ENCODE results near the gene NRAP.

Gene NRAP

DNA sequence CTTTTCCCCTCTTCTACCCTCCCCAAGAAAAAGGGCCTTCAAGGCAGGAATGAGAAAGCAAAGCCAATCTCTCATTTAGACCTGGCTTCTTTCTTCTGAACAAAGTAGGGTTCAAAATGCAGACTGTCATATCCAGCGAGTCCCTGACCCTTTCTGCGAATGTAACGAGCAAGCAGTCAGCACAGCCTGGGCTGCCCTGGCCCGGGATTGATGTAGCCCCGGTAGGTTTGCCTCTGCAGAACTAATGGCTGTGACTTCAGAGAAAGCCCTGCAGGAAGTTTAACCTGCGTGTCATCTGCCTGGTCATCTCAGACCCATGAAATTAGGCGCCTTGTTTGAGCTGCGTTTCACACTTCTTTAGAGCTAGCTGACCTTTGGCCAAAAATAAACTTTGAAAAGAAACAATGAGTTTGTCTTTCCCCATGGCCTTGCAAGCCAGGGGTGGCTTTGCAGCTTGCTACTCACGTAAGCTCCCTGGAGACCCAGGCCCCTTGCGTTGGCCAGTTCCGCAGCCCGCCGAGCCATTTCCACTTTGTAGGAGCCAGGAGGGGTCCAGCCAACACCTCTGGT is 74.6 kb downstream of the NRAP start:
- Histone ChIP-seq H3K27ac (ENCODE audit: low read depth, low read length) (no peak overlapping the region), H3K36me3 (ENCODE audit: control insufficient read depth in 1 of 2, insufficient read depth in 2 of 2, low read length in 2 of 2) (no peaks in the 10 kb centered on the region)

DNA sequence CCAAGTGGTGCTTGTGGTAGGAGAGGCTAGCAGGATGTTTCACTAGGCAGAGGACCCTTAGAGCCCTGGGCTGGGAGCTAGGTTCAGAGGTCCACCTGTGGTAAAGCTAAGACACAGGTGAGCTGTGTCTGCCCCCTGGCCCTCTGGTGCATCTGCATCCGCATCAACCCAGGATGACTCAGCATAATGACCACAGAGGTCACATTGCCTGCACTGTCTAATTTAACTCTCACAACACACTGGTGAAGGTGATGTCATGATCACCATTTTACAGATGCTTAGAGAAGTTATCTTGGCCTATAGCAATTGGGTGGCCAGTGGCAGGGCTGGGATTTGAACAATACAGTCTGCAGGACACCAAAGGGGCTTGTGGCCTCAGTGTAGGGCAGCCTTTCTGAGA is 77.9 kb downstream of the NRAP start:
- Histone ChIP-seq H3K4me1 (ENCODE audit: control insufficient read depth in 1 of 2, insufficient read depth in 2 of 2, low read length in 2 of 2) (no peaks in the 10 kb centered on the region), H3K4me3 (ENCODE audit: low read depth in 1 of 2, low read length in 2 of 2) (no peak overlapping the region), H3K36me3 (ENCODE audit: control insufficient read depth in 1 of 2, insufficient read depth in 2 of 2, low read length in 2 of 2) (no peaks in the 10 kb centered on the region), H3K9me3 (ENCODE audit: control insufficient read depth in 1 of 2, low read length in 2 of 2) (no peaks in the 10 kb centered on the region), H3K27ac (ENCODE audit: low read depth, low read length) (no peak overlapping the region), H3K9ac (ENCODE audit: low read depth in 1 of 2, low read length in 2 of 2) (no peak overlapping the region), H3K27me3 (ENCODE audit: control insufficient read depth in 1 of 2, insufficient read depth in 2 of 2, low read length in 2 of 2) (no peaks in the 10 kb centered on the region)

More for the DNA sequence above, 74.6 kb downstream of the NRAP start:
- no peak overlapping the region for H3K9ac ChIP-seq (ENCODE audit: low read depth in 1 of 2, low read length in 2 of 2)
- H3K9me3 ChIP-seq (ENCODE audit: control insufficient read depth in 1 of 2, low read length in 2 of 2), result no peaks in the 10 kb centered on the region
- H3K4me1 ChIP-seq (ENCODE audit: control insufficient read depth in 1 of 2, insufficient read depth in 2 of 2, low read length in 2 of 2), result no peaks in the 10 kb centered on the region
- no peaks in the 10 kb centered on the region for H3K27me3 ChIP-seq (ENCODE audit: control insufficient read depth in 1 of 2, insufficient read depth in 2 of 2, low read length in 2 of 2)
- no peak overlapping the region for H3K4me3 ChIP-seq (ENCODE audit: low read depth in 1 of 2, low read length in 2 of 2)

DNA sequence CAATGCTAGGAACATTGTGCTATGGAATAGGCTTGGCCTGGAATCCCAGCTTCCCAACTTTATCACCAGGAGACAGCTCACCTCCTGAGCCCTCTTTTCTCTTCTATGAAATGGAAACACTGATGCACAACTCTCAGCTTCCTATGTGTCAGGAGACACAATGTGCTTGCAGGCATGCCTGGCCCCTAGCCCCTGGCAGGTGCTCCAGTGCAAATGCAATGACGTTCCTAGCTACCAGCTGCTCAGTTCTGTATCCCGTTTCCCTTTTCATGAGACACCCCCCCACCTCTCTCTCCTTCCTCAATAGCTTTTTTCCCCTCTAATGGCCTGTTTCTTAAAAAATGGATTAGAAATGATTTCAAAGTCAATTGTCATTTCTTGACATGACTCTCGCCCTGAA is 80.3 kb downstream of the NRAP start:
- H3K4me1 ChIP-seq (ENCODE audit: control insufficient read depth in 1 of 2, insufficient read depth in 2 of 2, low read length in 2 of 2), result no peaks in the 10 kb centered on the region
- no peaks in the 10 kb centered on the region for H3K9me3 ChIP-seq (ENCODE audit: control insufficient read depth in 1 of 2, low read length in 2 of 2)
- no peaks in the 10 kb centered on the region for H3K27me3 ChIP-seq (ENCODE audit: control insufficient read depth in 1 of 2, insufficient read depth in 2 of 2, low read length in 2 of 2)
- H3K27ac ChIP-seq (ENCODE audit: low read depth, low read length), result no peak overlapping the region
- no peak overlapping the region for H3K4me3 ChIP-seq (ENCODE audit: low read depth in 1 of 2, low read length in 2 of 2)
- no peak overlapping the region for H3K9ac ChIP-seq (ENCODE audit: low read depth in 1 of 2, low read length in 2 of 2)
- H3K36me3 ChIP-seq (ENCODE audit: control insufficient read depth in 1 of 2, insufficient read depth in 2 of 2, low read length in 2 of 2), result no peaks in the 10 kb centered on the region

DNA sequence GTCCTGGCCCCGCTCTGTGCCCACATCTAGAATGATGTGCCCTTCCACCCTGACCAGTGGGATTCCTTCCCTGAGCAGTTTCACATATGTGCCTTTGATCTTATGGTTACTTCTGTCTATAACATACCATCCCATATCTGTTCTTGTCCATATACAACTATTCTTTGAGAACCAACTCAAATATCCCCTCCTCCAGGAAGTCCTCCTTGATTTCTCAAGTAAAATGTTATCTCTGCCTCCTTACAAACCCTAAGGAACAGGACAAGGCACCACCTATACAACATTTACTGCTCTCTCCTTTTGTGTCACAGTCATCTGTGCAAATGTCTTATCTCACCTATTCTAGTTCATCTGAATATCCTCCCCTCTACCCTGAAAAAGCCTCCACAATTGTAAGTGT is 82.7 kb downstream of the NRAP start:
- Histone ChIP-seq H3K9ac (ENCODE audit: low read depth in 1 of 2, low read length in 2 of 2) (no peak overlapping the region), H3K4me3 (ENCODE audit: low read depth in 1 of 2, low read length in 2 of 2) (no peak overlapping the region), H3K27ac (ENCODE audit: low read depth, low read length) (no peak overlapping the region), H3K36me3 (ENCODE audit: control insufficient read depth in 1 of 2, insufficient read depth in 2 of 2, low read length in 2 of 2) (no peaks in the 10 kb centered on the region), H3K9me3 (ENCODE audit: control insufficient read depth in 1 of 2, low read length in 2 of 2) (no peaks in the 10 kb centered on the region), H3K4me1 (ENCODE audit: control insufficient read depth in 1 of 2, insufficient read depth in 2 of 2, low read length in 2 of 2) (no peaks in the 10 kb centered on the region), H3K27me3 (ENCODE audit: control insufficient read depth in 1 of 2, insufficient read depth in 2 of 2, low read length in 2 of 2) (no peaks in the 10 kb centered on the region)

DNA sequence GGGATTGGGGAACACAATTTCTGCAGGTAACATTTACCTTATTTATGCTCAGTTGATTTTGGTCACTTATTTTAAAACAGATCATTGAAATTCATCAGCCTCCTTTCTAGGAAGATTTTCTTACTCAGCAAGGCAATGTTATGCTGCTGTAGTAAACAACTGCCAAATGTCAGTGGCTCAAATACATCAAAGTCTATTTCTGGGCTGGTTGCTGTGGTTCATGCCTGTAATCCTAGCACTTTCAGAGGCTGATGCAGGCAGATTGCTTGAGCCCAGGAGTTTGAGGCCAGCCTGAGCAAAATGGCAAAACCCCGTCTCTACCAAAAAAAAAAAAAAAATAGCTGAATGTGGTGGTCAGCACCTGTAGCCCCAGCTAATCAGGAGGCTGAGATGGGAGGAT is 85.1 kb downstream of the NRAP start:
- no peaks in the 10 kb centered on the region for H3K27me3 ChIP-seq (ENCODE audit: control insufficient read depth in 1 of 2, insufficient read depth in 2 of 2, low read length in 2 of 2)
- no peaks in the 10 kb centered on the region for H3K9me3 ChIP-seq (ENCODE audit: control insufficient read depth in 1 of 2, low read length in 2 of 2)
- no peaks in the 10 kb centered on the region for H3K4me1 ChIP-seq (ENCODE audit: control insufficient read depth in 1 of 2, insufficient read depth in 2 of 2, low read length in 2 of 2)
- no peak overlapping the region for H3K4me3 ChIP-seq (ENCODE audit: low read depth in 1 of 2, low read length in 2 of 2)
- no peak overlapping the region for H3K27ac ChIP-seq (ENCODE audit: low read depth, low read length)
- no peaks in the 10 kb centered on the region for H3K36me3 ChIP-seq (ENCODE audit: control insufficient read depth in 1 of 2, insufficient read depth in 2 of 2, low read length in 2 of 2)
- H3K9ac ChIP-seq (ENCODE audit: low read depth in 1 of 2, low read length in 2 of 2), result no peak overlapping the region

DNA sequence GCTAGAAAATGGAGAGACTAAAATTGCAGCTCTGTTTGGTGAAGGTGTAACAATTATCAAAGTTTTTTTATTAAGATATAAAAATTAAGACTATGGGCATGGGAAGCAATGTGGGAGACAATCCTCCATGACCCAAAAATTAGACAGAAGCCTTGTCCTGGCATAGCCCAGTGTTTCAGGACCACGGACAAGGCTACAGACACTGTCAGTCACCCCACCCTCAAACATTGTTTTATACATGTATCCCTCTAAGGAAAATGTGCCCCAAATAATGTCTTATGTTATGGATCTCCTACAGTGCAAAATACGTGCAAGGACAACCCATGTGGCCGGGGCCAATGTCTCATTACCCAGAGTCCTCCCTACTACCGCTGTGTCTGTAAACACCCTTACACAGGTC is 87.0 kb downstream of the NRAP start:
- Histone ChIP-seq H3K9ac (ENCODE audit: low read depth in 1 of 2, low read length in 2 of 2) (no peak overlapping the region), H3K4me3 (ENCODE audit: low read depth in 1 of 2, low read length in 2 of 2) (no peak overlapping the region), H3K4me1 (ENCODE audit: control insufficient read depth in 1 of 2, insufficient read depth in 2 of 2, low read length in 2 of 2) (no peaks in the 10 kb centered on the region), H3K27ac (ENCODE audit: low read depth, low read length) (no peak overlapping the region), H3K27me3 (ENCODE audit: control insufficient read depth in 1 of 2, insufficient read depth in 2 of 2, low read length in 2 of 2) (no peaks in the 10 kb centered on the region), H3K36me3 (ENCODE audit: control insufficient read depth in 1 of 2, insufficient read depth in 2 of 2, low read length in 2 of 2) (no peaks in the 10 kb centered on the region), H3K9me3 (ENCODE audit: control insufficient read depth in 1 of 2, low read length in 2 of 2) (no peaks in the 10 kb centered on the region)

DNA sequence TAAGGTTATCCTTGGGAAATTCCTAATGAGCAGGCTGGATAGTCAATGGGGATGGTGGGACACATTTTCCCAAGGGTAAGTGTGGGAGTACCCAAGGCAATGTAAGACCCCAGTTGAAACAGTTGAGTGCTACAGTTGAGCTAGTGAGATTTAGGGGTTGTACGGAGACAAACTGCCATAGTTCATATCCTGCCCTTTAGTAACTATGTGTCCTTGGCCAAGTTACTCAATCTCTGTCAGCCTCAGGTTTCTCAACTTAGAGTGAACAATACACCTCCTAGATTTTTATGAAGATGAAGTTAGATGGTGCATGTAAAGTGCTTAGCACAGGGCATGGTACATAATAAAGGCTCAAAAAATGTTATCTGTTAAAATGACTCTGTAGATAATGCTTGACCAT is 90.5 kb downstream of the NRAP start:
- Histone ChIP-seq H3K9me3 (ENCODE audit: control insufficient read depth in 1 of 2, low read length in 2 of 2) (no peaks in the 10 kb centered on the region), H3K27ac (ENCODE audit: low read depth, low read length) (no peak overlapping the region), H3K4me3 (ENCODE audit: low read depth in 1 of 2, low read length in 2 of 2) (no peak overlapping the region), H3K27me3 (ENCODE audit: control insufficient read depth in 1 of 2, insufficient read depth in 2 of 2, low read length in 2 of 2) (peaks cover 0 to 3% of the 10 kb centered on the region in 2 donors), H3K9ac (ENCODE audit: low read depth in 1 of 2, low read length in 2 of 2) (no peak overlapping the region), H3K36me3 (ENCODE audit: control insufficient read depth in 1 of 2, insufficient read depth in 2 of 2, low read length in 2 of 2) (no peaks in the 10 kb centered on the region), H3K4me1 (ENCODE audit: control insufficient read depth in 1 of 2, insufficient read depth in 2 of 2, low read length in 2 of 2) (no peaks in the 10 kb centered on the region)

DNA sequence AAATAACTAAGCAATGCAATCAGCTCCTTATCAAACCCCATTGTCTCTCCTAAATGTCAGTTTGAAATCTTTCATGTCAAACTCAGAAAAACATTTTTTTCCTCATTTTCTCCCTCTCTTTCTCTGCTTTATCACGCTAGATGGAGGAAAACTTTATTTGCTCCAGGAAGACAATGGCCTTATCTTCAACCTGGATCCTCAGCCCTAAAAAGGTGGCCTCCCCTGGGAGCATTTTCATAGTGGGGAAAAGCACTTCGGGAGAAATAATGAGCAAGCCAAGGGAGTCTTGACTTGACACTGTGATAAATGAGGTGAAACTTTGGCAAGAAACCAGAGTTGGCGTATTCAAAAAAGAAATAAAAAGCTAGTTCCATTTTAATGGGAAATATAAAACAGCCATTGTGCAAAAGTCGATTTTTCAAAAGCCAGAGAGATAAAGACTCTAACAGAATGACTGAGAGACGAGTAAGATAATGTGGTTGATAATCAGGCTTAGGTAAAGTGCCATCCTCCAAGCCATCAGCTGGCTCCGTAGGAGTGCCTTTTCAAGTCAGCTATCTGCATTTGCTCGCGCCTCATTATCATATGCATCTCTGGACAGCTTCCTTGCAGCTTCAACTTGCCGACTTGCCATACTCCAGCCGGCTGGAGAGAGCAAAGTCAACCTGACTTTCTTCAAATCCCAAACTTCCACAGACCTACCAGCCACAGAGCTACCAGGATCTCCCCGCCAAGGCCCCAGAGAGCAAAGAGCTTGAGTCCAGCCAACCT is 91.1 kb downstream of the NRAP start:
- Histone ChIP-seq H3K27me3 (ENCODE audit: control insufficient read depth in 1 of 2, insufficient read depth in 2 of 2, low read length in 2 of 2) (peaks cover 0 to 3% of the 10 kb centered on the region in 2 donors), H3K36me3 (ENCODE audit: control insufficient read depth in 1 of 2, insufficient read depth in 2 of 2, low read length in 2 of 2) (no peaks in the 10 kb centered on the region), H3K4me3 (ENCODE audit: low read depth in 1 of 2, low read length in 2 of 2) (no peak overlapping the region), H3K4me1 (ENCODE audit: control insufficient read depth in 1 of 2, insufficient read depth in 2 of 2, low read length in 2 of 2) (no peaks in the 10 kb centered on the region), H3K9ac (ENCODE audit: low read depth in 1 of 2, low read length in 2 of 2) (no peak overlapping the region), H3K9me3 (ENCODE audit: control insufficient read depth in 1 of 2, low read length in 2 of 2) (no peaks in the 10 kb centered on the region), H3K27ac (ENCODE audit: low read depth, low read length) (no peak overlapping the region)

DNA sequence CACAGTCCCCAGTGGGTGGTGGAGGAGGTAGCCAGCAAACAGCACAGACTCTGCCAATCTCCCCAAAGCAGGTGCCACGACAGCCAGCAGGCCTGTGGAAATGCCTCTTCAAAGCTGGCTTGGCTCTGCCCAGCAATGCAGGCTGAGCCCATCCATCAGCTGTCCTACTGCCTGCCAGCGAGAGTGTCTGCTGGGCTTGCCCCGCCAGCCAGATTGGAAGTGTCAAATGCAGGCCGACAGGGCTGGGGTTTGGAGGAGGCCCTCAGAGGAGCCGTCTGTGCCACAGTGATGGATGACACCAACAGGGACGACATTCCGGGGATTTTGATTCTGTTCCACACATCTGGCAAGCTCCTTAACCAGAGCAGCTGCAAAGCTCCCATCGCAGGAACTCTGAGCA is 94.3 kb downstream of the NRAP start:
- no peaks in the 10 kb centered on the region for H3K9me3 ChIP-seq (ENCODE audit: control insufficient read depth in 1 of 2, low read length in 2 of 2)
- H3K27me3 ChIP-seq (ENCODE audit: control insufficient read depth in 1 of 2, insufficient read depth in 2 of 2, low read length in 2 of 2), result peaks cover 0 to 3% of the 10 kb centered on the region in 2 donors
- no peak overlapping the region for H3K9ac ChIP-seq (ENCODE audit: low read depth in 1 of 2, low read length in 2 of 2)
- no peak overlapping the region for H3K4me3 ChIP-seq (ENCODE audit: low read depth in 1 of 2, low read length in 2 of 2)
- H3K27ac ChIP-seq (ENCODE audit: low read depth, low read length), result no peak overlapping the region
- no peaks in the 10 kb centered on the region for H3K36me3 ChIP-seq (ENCODE audit: control insufficient read depth in 1 of 2, insufficient read depth in 2 of 2, low read length in 2 of 2)
- no peaks in the 10 kb centered on the region for H3K4me1 ChIP-seq (ENCODE audit: control insufficient read depth in 1 of 2, insufficient read depth in 2 of 2, low read length in 2 of 2)

DNA sequence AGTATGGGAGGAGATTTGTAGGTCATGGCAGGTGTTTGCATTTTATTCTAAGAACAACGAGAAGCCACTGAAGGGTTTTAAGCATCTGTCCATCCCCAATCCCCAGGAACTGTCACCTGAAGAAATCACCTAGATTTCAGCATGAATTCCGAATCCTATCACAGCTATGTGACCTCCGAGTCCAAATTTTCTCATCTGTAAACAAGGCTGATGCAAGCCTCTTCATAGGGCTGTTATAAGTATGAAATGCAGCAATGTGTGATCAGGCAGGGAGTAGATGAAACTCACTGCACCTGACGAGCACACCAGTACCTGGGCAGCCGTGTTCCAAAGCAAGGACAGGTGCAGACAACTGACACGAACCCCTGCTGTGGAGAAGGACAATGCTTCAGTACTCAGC is 97.0 kb downstream of the NRAP start:
- H3K36me3 ChIP-seq (ENCODE audit: control insufficient read depth in 1 of 2, insufficient read depth in 2 of 2, low read length in 2 of 2), result no peaks in the 10 kb centered on the region
- peaks cover 0 to 3% of the 10 kb centered on the region in 2 donors for H3K27me3 ChIP-seq (ENCODE audit: control insufficient read depth in 1 of 2, insufficient read depth in 2 of 2, low read length in 2 of 2)
- no peak overlapping the region for H3K9ac ChIP-seq (ENCODE audit: low read depth in 1 of 2, low read length in 2 of 2)
- no peak overlapping the region for H3K27ac ChIP-seq (ENCODE audit: low read depth, low read length)
- H3K4me1 ChIP-seq (ENCODE audit: control insufficient read depth in 1 of 2, insufficient read depth in 2 of 2, low read length in 2 of 2), result peaks cover 4 to 11% of the 10 kb centered on the region in 2 donors
- H3K9me3 ChIP-seq (ENCODE audit: control insufficient read depth in 1 of 2, low read length in 2 of 2), result no peaks in the 10 kb centered on the region
- no peak overlapping the region for H3K4me3 ChIP-seq (ENCODE audit: low read depth in 1 of 2, low read length in 2 of 2)
